ENCODE results near the gene AARS2. TPM values are rescaled to one million over a fixed set of nuclear protein-coding genes. Genes with fewer than 3 reads are reported as not detected.

AARS2 gene
- total RNA-seq, 1 donor from 2014 or later: 28.8 TPM

DNA sequence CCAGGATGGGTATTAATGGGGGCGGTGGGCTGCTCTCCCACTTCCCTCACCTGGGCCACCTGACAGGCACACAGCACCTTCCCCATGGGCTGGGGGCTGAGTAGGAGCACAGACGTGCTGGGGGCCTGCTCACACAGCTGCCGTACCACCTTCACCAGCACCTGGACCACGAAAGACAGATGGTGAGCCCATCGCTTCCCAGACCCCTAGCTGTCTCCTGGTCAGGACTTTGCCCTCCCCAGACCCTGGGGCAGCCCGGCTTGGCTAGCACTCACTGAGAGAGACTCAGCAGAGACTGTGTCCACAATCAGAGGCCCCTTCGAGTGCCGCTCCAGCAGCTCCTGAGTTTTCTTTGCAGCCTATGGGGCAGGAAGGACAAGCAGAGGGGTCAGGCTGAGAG, 12.0 kb downstream of the AARS2 start:
- Mint-ChIP-seq H3K27ac (no peak overlapping the region), H3K4me1 (ENCODE audit: low read depth) (peaks cover 2% of the 10 kb centered on the region), H3K4me3 (ENCODE audit: low read depth) (no peak overlapping the region), H3K9me3 (ENCODE audit: low read depth) (no peaks in the 10 kb centered on the region), H3K27me3 (peaks cover 25% of the 10 kb centered on the region), H3K36me3 (ENCODE audit: insufficient read depth) (peaks cover 21% of the 10 kb centered on the region)
- TF ChIP-seq, protein P1, sequence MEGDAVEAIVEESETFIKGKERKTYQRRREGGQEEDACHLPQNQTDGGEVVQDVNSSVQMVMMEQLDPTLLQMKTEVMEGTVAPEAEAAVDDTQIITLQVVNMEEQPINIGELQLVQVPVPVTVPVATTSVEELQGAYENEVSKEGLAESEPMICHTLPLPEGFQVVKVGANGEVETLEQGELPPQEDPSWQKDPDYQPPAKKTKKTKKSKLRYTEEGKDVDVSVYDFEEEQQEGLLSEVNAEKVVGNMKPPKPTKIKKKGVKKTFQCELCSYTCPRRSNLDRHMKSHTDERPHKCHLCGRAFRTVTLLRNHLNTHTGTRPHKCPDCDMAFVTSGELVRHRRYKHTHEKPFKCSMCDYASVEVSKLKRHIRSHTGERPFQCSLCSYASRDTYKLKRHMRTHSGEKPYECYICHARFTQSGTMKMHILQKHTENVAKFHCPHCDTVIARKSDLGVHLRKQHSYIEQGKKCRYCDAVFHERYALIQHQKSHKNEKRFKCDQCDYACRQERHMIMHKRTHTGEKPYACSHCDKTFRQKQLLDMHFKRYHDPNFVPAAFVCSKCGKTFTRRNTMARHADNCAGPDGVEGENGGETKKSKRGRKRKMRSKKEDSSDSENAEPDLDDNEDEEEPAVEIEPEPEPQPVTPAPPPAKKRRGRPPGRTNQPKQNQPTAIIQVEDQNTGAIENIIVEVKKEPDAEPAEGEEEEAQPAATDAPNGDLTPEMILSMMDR (IDR thresholded peaks at IDR 0.05; ENCODE audit: unreplicated experiment): no peak
- DNase-seq (ENCODE audit: low spot score, unreplicated experiment): no peak

DNA sequence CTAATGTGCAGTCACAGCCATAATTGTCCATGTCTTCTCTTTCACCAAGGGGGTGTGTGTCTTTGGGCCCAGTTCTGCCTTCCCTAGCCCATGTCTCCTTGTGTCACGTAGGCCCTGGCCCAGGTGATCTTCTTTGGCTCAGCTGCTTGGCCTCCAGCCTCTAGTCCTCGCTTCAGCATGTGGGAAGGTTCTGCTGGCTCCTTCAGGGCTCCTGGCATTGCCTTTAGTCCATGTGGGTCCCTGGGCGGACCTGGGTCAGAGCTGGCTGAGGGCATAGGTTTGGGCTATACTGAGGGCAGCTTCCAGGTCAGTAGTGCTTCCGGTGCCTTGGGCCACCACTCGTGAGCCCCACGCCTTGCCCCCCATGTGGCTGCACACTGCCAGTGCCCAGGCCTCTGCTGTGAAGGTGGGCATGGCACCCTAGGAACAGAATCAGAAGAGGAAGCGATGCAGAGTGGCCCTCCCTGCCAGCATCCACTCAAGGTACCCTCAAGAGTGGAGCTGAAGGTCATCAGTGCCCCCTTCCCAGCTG, 12.8 kb downstream of the AARS2 start:
- Mint-ChIP-seq H3K27me3 (peaks cover 31% of the 10 kb centered on the region), H3K36me3 (ENCODE audit: insufficient read depth) (peaks cover 19% of the 10 kb centered on the region), H3K4me1 (ENCODE audit: low read depth) (peaks cover 2% of the 10 kb centered on the region), H3K9me3 (ENCODE audit: low read depth) (no peaks in the 10 kb centered on the region), H3K27ac (no peak overlapping the region), H3K4me3 (ENCODE audit: low read depth) (no peak overlapping the region)
- TF ChIP-seq, protein P1 (IDR thresholded peaks at IDR 0.05; ENCODE audit: unreplicated experiment): no peak
- DNase-seq (ENCODE audit: low spot score, unreplicated experiment): no peak

DNA sequence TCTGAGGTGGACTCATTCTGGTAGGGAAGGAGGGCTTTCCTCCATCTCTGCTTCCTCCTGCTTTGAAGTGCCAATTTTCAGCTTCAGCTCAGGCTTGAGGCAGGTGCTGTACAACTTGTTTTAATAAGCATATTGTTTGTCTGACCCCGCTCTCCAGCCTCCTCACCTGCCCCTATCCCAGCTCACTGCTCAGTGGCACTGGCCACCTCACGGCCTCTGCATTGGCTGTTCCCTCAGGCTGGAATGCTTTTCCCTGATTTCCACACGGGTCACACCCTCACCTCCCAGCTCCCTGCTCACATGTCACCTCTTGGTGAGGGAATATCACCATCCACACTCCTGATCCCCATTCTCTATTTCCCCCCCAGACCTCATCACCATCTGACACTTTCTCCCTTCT, 14.3 kb downstream of the AARS2 start:
- TF ChIP-seq, protein P1 (IDR thresholded peaks at IDR 0.05; ENCODE audit: unreplicated experiment): no peak
- Mint-ChIP-seq H3K4me3 (ENCODE audit: low read depth) (peak overlapping the region; percentile 16), H3K36me3 (ENCODE audit: insufficient read depth) (peaks cover 18% of the 10 kb centered on the region), H3K27ac (no peak overlapping the region), H3K27me3 (peaks cover 43% of the 10 kb centered on the region), H3K4me1 (ENCODE audit: low read depth) (peaks cover 2% of the 10 kb centered on the region), H3K9me3 (ENCODE audit: low read depth) (no peaks in the 10 kb centered on the region)
- DNase-seq (ENCODE audit: low spot score, unreplicated experiment): no peak

DNA sequence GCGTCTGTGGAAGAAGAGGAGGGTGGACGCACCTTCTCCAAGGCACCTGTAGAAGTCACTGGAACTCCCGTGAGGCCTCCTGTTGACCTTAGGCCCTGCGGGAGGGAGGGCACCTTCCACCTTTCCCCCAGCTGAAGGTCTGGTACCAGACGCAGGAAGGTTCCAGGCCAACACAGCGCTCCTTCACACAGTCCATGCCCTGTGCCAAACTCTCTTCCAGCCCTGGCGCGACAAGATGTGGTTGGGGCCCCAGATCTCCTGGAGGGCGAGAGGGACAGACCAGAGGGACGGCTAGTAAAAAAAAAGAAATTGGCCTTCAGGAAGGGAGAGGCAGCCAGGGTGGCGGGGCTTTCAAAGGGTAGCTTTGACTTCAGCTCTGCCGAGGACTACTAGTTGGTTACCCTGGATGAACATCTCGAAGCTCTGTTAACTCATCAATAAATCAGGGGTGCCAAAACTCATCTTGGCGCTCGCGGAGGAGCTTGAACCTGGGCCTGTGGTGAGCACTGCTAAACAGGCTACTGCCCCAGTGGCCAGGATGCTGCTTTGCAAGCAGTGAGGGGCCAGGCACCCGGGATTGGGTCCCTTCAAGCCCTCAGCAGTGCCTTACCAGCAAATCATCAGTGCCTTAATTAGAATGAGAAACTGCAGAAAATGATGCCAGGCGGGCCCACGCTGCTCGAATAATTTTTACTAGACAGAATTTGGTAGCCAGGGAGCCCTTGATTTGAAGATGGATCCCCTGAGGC, 14.9 kb downstream of the AARS2 start:
- H3K36me3 Mint-ChIP-seq (ENCODE audit: insufficient read depth): peaks cover 13% of the 10 kb centered on the region
- H3K27ac Mint-ChIP-seq: peak overlapping the region; percentile 85
- H3K4me3 Mint-ChIP-seq (ENCODE audit: low read depth): peak overlapping the region; percentile 66
- no peaks in the 10 kb centered on the region for H3K9me3 Mint-ChIP-seq (ENCODE audit: low read depth)
- peaks cover 47% of the 10 kb centered on the region for H3K27me3 Mint-ChIP-seq
- DNase-seq (ENCODE audit: low spot score, unreplicated experiment): no peak
- TF ChIP-seq, protein P1 (IDR thresholded peaks at IDR 0.05; ENCODE audit: unreplicated experiment): no peak
- H3K4me1 Mint-ChIP-seq (ENCODE audit: low read depth): peaks cover 2% of the 10 kb centered on the region

DNA sequence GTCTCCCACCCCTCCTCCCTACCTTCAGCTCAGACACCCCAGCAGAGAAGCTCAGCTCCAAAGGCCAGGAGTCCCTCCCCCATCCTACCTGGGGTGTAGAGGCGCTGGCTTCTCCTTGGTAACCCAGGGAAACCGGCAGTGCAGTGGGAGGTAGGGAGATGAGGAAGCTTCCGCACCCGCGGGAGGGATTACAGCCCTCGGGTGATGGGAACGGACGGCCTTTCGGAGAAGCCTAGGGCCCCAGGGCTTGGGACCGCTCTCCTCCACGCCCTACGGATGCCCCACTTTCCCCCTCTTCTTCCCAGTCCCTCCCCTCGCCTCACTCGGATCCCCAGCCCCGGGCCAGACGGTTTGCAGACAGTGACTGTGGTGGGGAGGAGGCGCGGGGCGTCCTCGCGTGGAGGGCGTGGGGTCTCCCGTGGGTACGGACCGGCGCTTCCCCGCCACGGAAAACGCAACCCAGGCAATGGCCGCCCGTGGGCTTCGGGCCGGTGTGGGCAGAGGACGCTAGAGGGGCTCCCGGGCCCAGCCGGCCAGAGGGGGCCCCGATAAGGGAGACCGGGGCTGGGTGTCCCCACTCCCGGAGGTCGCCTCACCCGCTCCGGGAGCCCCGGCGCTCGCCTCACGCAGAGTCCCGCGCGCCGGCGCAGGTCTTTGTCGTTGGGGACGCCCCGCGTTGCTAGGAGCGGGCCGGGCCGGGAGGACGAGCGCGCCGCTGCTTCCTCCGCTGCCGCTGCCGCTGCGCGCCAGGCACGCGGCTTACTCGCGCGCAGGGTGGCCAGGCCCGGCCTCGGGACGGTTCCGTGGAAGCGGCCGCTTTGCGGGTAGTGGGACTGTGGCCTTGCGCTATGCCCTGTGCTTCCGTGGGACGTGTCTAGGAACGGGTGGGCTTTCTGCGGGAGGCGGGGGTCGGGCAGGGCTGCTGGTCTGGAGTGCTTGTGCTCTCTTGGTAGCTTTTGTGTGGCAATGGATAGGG, 15.8 kb downstream of the AARS2 start:
- Mint-ChIP-seq H3K27me3 (peaks cover 56% of the 10 kb centered on the region), H3K36me3 (ENCODE audit: insufficient read depth) (peaks cover 12% of the 10 kb centered on the region), H3K4me3 (ENCODE audit: low read depth) (peak overlapping the region; percentile 66), H3K4me1 (ENCODE audit: low read depth) (peaks cover 2% of the 10 kb centered on the region), H3K27ac (peak overlapping the region; percentile 85), H3K9me3 (ENCODE audit: low read depth) (no peaks in the 10 kb centered on the region)
- peak; percentile 41 for DNase-seq (ENCODE audit: low spot score, unreplicated experiment)
- TF ChIP-seq, protein P1 (IDR thresholded peaks at IDR 0.05; ENCODE audit: unreplicated experiment): no peak
